Stimulated activated naive CD8-positive, alpha-beta T cell treated with anti-CD3 and anti-CD28 coated beads, Interleukin-15, amount 100 ng/mL, for 72 hours (primary cell): ENCODE measurements around the gene USP5.

Source experiments
- ATAC-seq: fragments of 150-1000 bp; cut with Tn5 transposase; 2 replicates; pipeline ENCODE4 v1.10.0; 2021; ENCODE audit warnings: mild to moderate bottlenecking, moderate library complexity
- DNase-seq, 2 donors: peaks; one replicate each; pipeline ENCODE4 v3.0.0; 2021 to 2022
- H3K27ac Mint-ChIP-seq, 2 donors: one replicate each; pipeline ENCODE4 v1.8.0; 2022; ENCODE audit warnings: mild to moderate bottlenecking in 2 of 2, mixed read lengths in 2 of 2, moderate library complexity in 2 of 2
- H3K27me3 Mint-ChIP-seq: one replicate; pipeline ENCODE4 v1.8.0; 2022; ENCODE audit warnings: mixed read lengths
- H3K4me1 Mint-ChIP-seq: one replicate; pipeline ENCODE4 v1.8.0; 2022; ENCODE audit warnings: mild to moderate bottlenecking, mixed read lengths
- H3K4me3 Mint-ChIP-seq, 2 donors: one replicate each; pipeline ENCODE4 v1.8.0; 2022; ENCODE audit warnings: mild to moderate bottlenecking in 2 of 2, mixed read lengths in 2 of 2, moderate library complexity in 1 of 2
- H3K9me3 Mint-ChIP-seq, 2 donors: one replicate each; pipeline ENCODE4 v1.8.0; 2022; ENCODE audit warnings: mixed read lengths in 2 of 2

USP5 gene

GRCh38 chr12:6846316-6846869 is 5.6 kb upstream of the USP5 start:
- no peak for ATAC-seq
- no peak overlapping the region for H3K27ac Mint-ChIP-seq
- no peak overlapping the region for H3K4me3 Mint-ChIP-seq
- peaks cover 18% of the 10 kb centered on the region for H3K4me1 Mint-ChIP-seq
- H3K27me3 Mint-ChIP-seq, result no peaks in the 10 kb centered on the region
- DNase-seq, result no peak
- H3K9me3 Mint-ChIP-seq, result no peaks in the 10 kb centered on the region

GRCh38 chr12:6847676-6848075 is 4.3 kb upstream of the USP5 start:
- Mint-ChIP-seq H3K27me3 (no peaks in the 10 kb centered on the region), H3K27ac (no peak overlapping the region), H3K4me3 (no peak overlapping the region), H3K4me1 (peaks cover 19% of the 10 kb centered on the region), H3K9me3 (no peaks in the 10 kb centered on the region)
- no peak for ATAC-seq
- no peak for DNase-seq

- Mint-ChIP-seq H3K4me1 (peaks cover 37% of the 10 kb centered on the region), H3K27ac (peak overlapping the region; percentile 5 to 89), H3K4me3 (peak overlapping the region; percentile 92 to 97), H3K9me3 (no peaks in the 10 kb centered on the region), H3K27me3 (no peaks in the 10 kb centered on the region)
- ATAC-seq (no peak), DNase-seq (no peak)
These were observed 2.5 kb upstream of the USP5 start for GRCh38 chr12:6849427-6849826.

- Mint-ChIP-seq H3K27ac (peak overlapping the region; percentile 89 to 93), H3K4me1 (peaks cover 38% of the 10 kb centered on the region), H3K27me3 (no peaks in the 10 kb centered on the region)
These were observed 1.9 kb upstream of the USP5 start for GRCh38 chr12:6849976-6850560.

GRCh38 chr12:6850796-6851152 is 1.2 kb upstream of the USP5 start:
- Mint-ChIP-seq H3K27ac (peak overlapping the region; percentile 99), H3K4me3 (peak overlapping the region; percentile 92 to 97), H3K9me3 (no peaks in the 10 kb centered on the region), H3K27me3 (no peaks in the 10 kb centered on the region), H3K4me1 (peaks cover 38% of the 10 kb centered on the region)
- ATAC-seq, result no peak
- DNase-seq, result no peak

More at GRCh38 chr12:6849976-6850560, 1.9 kb upstream of the USP5 start:
- H3K9me3 Mint-ChIP-seq, result no peaks in the 10 kb centered on the region
- DNase-seq, result no peak
- H3K4me3 Mint-ChIP-seq, result peak overlapping the region; percentile 92 to 97
- ATAC-seq, result no peak

- Mint-ChIP-seq H3K27me3 (no peaks in the 10 kb centered on the region), H3K4me1 (peaks cover 38% of the 10 kb centered on the region), H3K27ac (peak within 1 kb of the TSS; percentile 99), H3K4me3 (peak within 1 kb of the TSS; percentile 92 to 97), H3K9me3 (no peaks in the 10 kb centered on the region)
- DNase-seq (peak; percentile 91 to 96), ATAC-seq (peak; percentile 76)
These were observed 613 bp upstream of the USP5 start, which contains the start of gene CDCA3 for GRCh38 chr12:6851153-6851920. CDCA3 (minus strand) TSS chr12:6851286; CDS start chr12:6850952, 334 bp downstream.

DNA sequence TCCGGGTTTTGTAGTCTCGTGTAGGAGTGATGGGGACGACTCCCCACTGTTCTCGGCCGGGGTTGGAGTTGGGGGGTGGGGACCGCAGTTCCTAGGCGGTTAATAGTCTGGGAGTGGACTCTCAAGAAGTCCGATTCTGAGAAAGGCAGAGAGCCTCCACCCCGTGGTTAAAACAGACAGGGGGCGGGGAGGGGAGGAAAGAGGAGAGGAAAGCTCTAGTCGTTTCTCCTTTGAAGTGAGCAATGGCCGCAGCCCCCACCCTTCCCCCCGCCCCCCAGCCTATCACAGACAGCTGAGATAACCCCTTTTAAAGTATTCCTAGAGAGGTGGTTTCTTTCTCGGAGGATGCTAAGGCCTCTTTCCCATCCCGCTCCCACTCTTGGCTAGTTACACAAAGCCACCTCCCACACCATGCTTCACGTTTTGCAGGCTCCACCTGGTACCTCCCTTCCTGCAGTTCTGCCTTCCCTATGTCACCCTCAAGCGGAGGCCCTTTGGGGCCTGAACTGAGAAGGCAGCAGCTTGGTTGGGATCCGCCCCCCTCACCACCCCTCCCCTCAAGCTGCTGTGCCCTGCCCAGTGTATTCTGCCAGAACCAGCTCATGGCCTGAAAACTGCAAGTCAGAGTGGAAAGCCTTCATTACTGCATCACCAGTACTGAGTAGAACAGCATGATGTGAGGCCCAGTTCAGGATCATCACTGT is 853 bp downstream of the USP5 start:
- peak overlapping the region; percentile 96 to 99 for H3K27ac Mint-ChIP-seq
- H3K9me3 Mint-ChIP-seq, result no peaks in the 10 kb centered on the region
- H3K4me1 Mint-ChIP-seq, result peaks cover 38% of the 10 kb centered on the region
- peak; percentile 2 for ATAC-seq
- no peaks in the 10 kb centered on the region for H3K27me3 Mint-ChIP-seq
- peak overlapping the region; percentile 92 to 97 for H3K4me3 Mint-ChIP-seq
- peak; percentile 40 to 68 for DNase-seq

- no peak for DNase-seq
- peak overlapping the region in 1 of 2 donors; percentile 39 for H3K27ac Mint-ChIP-seq
- H3K9me3 Mint-ChIP-seq, result no peaks in the 10 kb centered on the region
- H3K4me1 Mint-ChIP-seq, result peaks cover 38% of the 10 kb centered on the region
- H3K27me3 Mint-ChIP-seq, result no peaks in the 10 kb centered on the region
- peak overlapping the region; percentile 92 to 97 for H3K4me3 Mint-ChIP-seq
- no peak for ATAC-seq
These were observed 1.7 kb downstream of the USP5 start for GRCh38 chr12:6853626-6854025.

DNA sequence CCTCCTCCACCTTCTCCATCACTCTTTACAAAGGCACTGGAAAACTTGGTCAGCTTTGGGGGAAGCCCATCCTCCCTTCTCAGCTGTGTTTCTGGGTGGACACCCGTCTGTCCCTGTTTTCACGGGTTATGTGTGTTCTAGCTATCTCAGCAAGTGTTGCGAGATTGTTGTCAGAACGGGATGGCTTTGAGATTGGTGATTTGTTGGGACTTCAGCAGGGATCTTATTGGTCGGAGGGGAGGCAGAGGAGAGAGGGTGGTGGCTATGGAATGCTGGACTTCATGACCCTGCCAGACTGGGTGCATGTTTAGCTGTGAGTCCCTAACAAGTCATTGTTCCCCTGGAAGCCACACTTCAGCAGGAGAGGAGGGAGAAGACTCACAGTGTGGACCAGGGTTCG is 2.1 kb downstream of the USP5 start:
- Mint-ChIP-seq H3K27me3 (no peaks in the 10 kb centered on the region), H3K4me1 (peaks cover 36% of the 10 kb centered on the region), H3K27ac (peak overlapping the region in 1 of 2 donors; percentile 63), H3K4me3 (peak overlapping the region in 1 of 2 donors; percentile 97), H3K9me3 (no peaks in the 10 kb centered on the region)
- ATAC-seq (no peak), DNase-seq (no peak)

GRCh38 chr12:6855322-6855721 is 3.4 kb downstream of the USP5 start:
- no peak for DNase-seq
- Mint-ChIP-seq H3K4me1 (peaks cover 23% of the 10 kb centered on the region), H3K27me3 (no peaks in the 10 kb centered on the region), H3K9me3 (no peaks in the 10 kb centered on the region), H3K27ac (no peak overlapping the region), H3K4me3 (no peak overlapping the region)
- ATAC-seq, result no peak

GRCh38 chr12:6858799-6859198 is 6.8 kb downstream of the USP5 start:
- Mint-ChIP-seq H3K9me3 (no peaks in the 10 kb centered on the region), H3K4me3 (no peak overlapping the region), H3K27ac (no peak overlapping the region), H3K4me1 (peaks cover 8% of the 10 kb centered on the region), H3K27me3 (no peaks in the 10 kb centered on the region)
- no peak for ATAC-seq
- DNase-seq, result no peak

GRCh38 chr12:6860116-6860515 is 8.2 kb downstream of the USP5 start:
- H3K4me3 Mint-ChIP-seq, result no peak overlapping the region
- H3K9me3 Mint-ChIP-seq, result no peaks in the 10 kb centered on the region
- no peaks in the 10 kb centered on the region for H3K4me1 Mint-ChIP-seq
- no peaks in the 10 kb centered on the region for H3K27me3 Mint-ChIP-seq
- DNase-seq, result no peak
- no peak overlapping the region for H3K27ac Mint-ChIP-seq
- ATAC-seq, result no peak

- no peak for DNase-seq
- Mint-ChIP-seq H3K9me3 (no peaks in the 10 kb centered on the region), H3K4me1 (peaks cover 5% of the 10 kb centered on the region), H3K27ac (no peak overlapping the region), H3K4me3 (no peak overlapping the region), H3K27me3 (no peaks in the 10 kb centered on the region)
- no peak for ATAC-seq
These were observed 9.0 kb downstream of the USP5 start for GRCh38 chr12:6860942-6861341.

- Mint-ChIP-seq H3K4me3 (no peak overlapping the region), H3K9me3 (no peaks in the 10 kb centered on the region)
These were observed 9.4 kb downstream of the USP5 start for GRCh38 chr12:6861391-6861790.

GRCh38 chr12:6863033-6863432 is 11.1 kb downstream of the USP5 start:
- no peak for DNase-seq
- peaks cover 15% of the 10 kb centered on the region for H3K4me1 Mint-ChIP-seq
- H3K27ac Mint-ChIP-seq, result no peak overlapping the region
- no peak overlapping the region for H3K4me3 Mint-ChIP-seq
- H3K9me3 Mint-ChIP-seq, result no peaks in the 10 kb centered on the region
- ATAC-seq, result no peak
- no peaks in the 10 kb centered on the region for H3K27me3 Mint-ChIP-seq

More at GRCh38 chr12:6861391-6861790, 9.4 kb downstream of the USP5 start:
- Mint-ChIP-seq H3K27ac (no peak overlapping the region), H3K27me3 (no peaks in the 10 kb centered on the region), H3K4me1 (peaks cover 9% of the 10 kb centered on the region)
- DNase-seq (no peak), ATAC-seq (no peak)
